ACC112 (cell line): ENCODE results near the gene PTPN7.
"Not testable (repeated sequence)": the region's sequence is repeated elsewhere in the genome, so short reads cannot be mapped to it uniquely, and the experiment has no call there.

Source experiments
- H2AFZ ChIP-seq: fragments of 200-600 bp; sonication (generic); one replicate; pipeline ENCODE4 v1.6.0; 2017; ENCODE audit warnings: antibody characterized with exemption, low read length; ENCODE audit not compliant: unreplicated experiment
- H3K27ac ChIP-seq: fragments of 200-600 bp; sonication (generic); 2 replicates; pipeline ENCODE4 v1.5.1; 2014; ENCODE audit warnings: low read depth, mild to moderate bottlenecking, antibody characterized with exemption, low read length, moderate library complexity
- H3K27me3 ChIP-seq: fragments of 200-600 bp; sonication (generic); 2 replicates; pipeline ENCODE4 v1.6.1; 2014; ENCODE audit warnings: mild to moderate bottlenecking, antibody characterized with exemption, low read length, moderate library complexity, mixed read lengths; ENCODE audit not compliant: insufficient read depth
- H3K36me3 ChIP-seq: fragments of 200-600 bp; sonication (generic); 2 replicates; pipeline ENCODE4 v1.6.1; 2016; ENCODE audit warnings: mild to moderate bottlenecking, antibody characterized with exemption, low read length, moderate library complexity, mixed read lengths; ENCODE audit not compliant: insufficient read depth
- H3K4me1 ChIP-seq: fragments of 200-600 bp; sonication (generic); one replicate; pipeline ENCODE4 v1.6.1; 2016; ENCODE audit warnings: low read length, mixed read lengths; ENCODE audit not compliant: insufficient read depth, unreplicated experiment, control insufficient read depth
- H3K4me3 ChIP-seq: fragments of 200-600 bp; sonication (generic); 2 replicates; pipeline ENCODE4 v1.5.1; 2014; ENCODE audit warnings: mild to moderate bottlenecking, low read depth, low read length
- H3K79me2 ChIP-seq: fragments of 200-600 bp; sonication (generic); one replicate; pipeline ENCODE4 v1.6.0; 2016; ENCODE audit warnings: low read length; ENCODE audit not compliant: control insufficient read depth, unreplicated experiment, insufficient read depth

PTPN7 gene

GRCh38 chr1:202200112-202200548 is 39.7 kb upstream of the PTPN7 start:
- Histone ChIP-seq H3K79me2 (no peaks in the 10 kb centered on the region), H3K27me3 (peaks cover 32% of the 10 kb centered on the region), H3K27ac (no peak overlapping the region), H2AFZ (no peak overlapping the region), H3K4me3 (no peak overlapping the region), H3K36me3 (no peaks in the 10 kb centered on the region), H3K4me1 (peaks cover 7% of the 10 kb centered on the region)

DNA sequence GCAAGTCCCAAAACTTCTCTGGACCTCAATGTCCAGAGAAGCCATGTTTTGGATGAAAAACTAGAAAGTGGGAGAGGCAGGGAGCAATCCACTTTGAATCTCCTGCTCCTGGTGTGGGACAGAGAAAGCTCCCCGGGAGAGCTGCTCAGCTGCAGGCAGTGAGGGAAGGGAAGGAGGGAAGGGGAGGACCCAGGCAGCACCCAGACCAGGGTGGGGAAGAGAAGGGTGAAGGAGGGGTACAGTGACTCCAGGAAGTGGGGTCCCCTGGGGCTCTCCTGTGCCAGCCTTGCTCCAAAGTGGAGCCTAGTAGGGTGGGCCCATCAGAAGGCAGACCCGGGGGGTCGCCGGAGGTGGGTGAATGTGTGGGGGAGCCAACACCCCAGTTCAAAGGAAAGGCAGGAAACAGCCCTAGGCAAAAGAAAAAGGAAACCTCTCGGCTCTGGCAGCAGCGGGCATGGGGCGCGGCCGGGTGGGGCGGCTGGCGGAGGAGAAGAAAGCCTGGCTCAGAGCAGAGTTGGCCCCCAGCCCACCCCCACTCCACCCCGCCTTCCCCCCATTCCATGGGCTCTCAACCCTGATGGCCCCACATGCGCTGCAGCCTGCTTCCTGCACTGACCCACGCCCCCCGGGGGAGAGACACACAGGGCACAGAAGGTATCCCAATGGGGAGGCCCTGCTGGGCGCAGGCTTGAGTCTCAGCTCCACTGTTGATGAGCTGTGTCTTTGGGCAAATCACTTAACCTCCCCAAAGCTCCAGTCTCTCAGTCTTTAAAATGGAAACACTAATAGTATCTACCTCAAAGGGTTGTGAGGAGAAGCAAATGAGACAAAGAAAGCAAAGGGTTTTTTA is 38.9 kb upstream of the PTPN7 start:
- no peak overlapping the region for H3K27ac ChIP-seq
- no peaks in the 10 kb centered on the region for H3K79me2 ChIP-seq
- peaks cover 7% of the 10 kb centered on the region for H3K4me1 ChIP-seq
- no peaks in the 10 kb centered on the region for H3K36me3 ChIP-seq
- no peak overlapping the region for H3K4me3 ChIP-seq
- H2AFZ ChIP-seq: no peak overlapping the region
- peaks cover 40% of the 10 kb centered on the region for H3K27me3 ChIP-seq

DNA sequence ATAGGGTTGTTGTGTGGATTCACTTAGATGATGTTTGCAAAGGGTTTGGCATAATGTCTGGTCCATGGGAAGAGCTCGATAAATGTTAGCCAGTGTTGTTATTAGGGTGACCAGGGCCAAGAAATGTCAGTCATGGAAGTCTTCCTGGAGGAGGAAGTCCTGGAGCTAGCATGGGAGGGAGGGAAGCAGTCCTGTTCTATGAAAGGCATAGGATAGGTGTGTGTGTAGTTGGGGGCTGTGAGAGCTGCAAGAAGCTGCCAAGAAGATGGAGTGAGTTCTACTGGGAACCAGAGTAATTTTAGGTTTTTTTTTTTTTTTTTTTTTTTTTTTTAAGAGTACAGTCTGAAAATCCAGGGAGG is 37.9 kb upstream of the PTPN7 start:
- Histone ChIP-seq H3K36me3 (no peaks in the 10 kb centered on the region), H3K4me1 (peaks cover 7% of the 10 kb centered on the region), H3K27ac (no peak overlapping the region), H3K4me3 (no peak overlapping the region), H2AFZ (no peak overlapping the region), H3K27me3 (peaks cover 49% of the 10 kb centered on the region), H3K79me2 (no peaks in the 10 kb centered on the region)

DNA sequence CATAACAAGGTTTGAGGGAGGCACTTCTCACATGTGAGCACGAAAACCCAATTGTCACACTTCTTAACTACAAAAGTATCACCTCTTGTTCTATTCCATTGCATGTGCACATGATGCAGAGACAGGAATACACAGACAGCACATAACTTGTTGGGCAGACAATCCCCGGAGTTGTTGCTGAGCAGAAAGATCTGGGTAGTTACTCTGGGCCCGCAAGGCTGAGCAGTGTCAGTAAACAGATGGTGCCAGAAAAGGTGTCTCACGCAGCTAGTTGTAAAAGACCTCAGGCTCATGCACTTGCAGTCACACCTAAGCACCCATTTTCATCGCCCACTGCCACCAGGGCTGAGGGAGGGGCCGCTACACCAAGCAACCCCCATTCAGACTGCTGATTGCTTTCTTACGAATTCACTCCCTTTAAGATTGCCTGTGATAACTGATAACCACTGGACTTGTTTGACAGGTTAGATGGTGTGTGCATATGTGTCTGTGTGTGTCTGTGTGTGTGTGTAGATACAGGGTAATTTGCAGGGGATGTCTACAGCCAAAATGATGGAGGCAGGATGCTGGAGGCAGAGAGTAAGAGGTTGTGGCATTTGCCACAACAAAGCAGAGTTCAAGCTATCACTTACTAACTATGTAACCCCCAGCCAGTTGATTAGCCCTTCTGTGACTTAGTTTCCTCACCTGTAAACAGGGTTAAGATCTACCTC is 37.4 kb upstream of the PTPN7 start:
- H3K79me2 ChIP-seq: no peaks in the 10 kb centered on the region
- no peak overlapping the region for H3K4me3 ChIP-seq
- peaks cover 7% of the 10 kb centered on the region for H3K4me1 ChIP-seq
- no peaks in the 10 kb centered on the region for H3K36me3 ChIP-seq
- peaks cover 54% of the 10 kb centered on the region for H3K27me3 ChIP-seq
- H3K27ac ChIP-seq: no peak overlapping the region
- H2AFZ ChIP-seq: no peak overlapping the region

DNA sequence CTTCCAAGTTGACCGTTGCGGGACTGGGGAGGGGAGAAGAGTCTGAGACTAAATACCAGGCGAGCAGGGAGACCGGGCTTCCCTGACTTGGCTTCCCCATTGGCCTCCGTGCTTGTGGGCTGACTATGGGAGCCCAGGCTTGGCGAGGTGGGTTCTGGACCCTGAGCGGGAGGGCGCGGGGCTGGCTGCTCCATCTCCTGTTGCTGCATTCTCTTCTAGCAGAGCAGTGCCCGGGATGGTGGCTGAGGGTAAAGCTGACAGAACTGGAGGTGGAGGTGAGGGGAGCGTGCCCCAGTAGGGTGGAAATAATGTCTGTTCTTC is 33.9 kb upstream of the PTPN7 start:
- no peak overlapping the region for H3K4me3 ChIP-seq
- H3K27me3 ChIP-seq: peaks cover 50% of the 10 kb centered on the region

GRCh38 chr1:202193614-202194327 is 33.4 kb upstream of the PTPN7 start, which contains the start of gene LGR6:
LGR6 (plus strand) TSS chr1:202193799; CDS start chr1:202193990, 191 bp downstream.
- Histone ChIP-seq H3K27me3 (peaks cover 50% of the 10 kb centered on the region), H3K4me1 (no peaks in the 10 kb centered on the region), H3K36me3 (no peaks in the 10 kb centered on the region), H3K4me3 (peak within 1 kb of the TSS; percentile 47), H3K27ac (no peak within 1 kb of the TSS), H3K79me2 (no peaks in the 10 kb centered on the region), H2AFZ (no peak within 1 kb of the TSS)

More for the DNA sequence above, 33.9 kb upstream of the PTPN7 start:
- H3K27ac ChIP-seq: no peak overlapping the region
- no peaks in the 10 kb centered on the region for H3K79me2 ChIP-seq
- H3K4me1 ChIP-seq: no peaks in the 10 kb centered on the region
- no peaks in the 10 kb centered on the region for H3K36me3 ChIP-seq
- no peak overlapping the region for H2AFZ ChIP-seq

DNA sequence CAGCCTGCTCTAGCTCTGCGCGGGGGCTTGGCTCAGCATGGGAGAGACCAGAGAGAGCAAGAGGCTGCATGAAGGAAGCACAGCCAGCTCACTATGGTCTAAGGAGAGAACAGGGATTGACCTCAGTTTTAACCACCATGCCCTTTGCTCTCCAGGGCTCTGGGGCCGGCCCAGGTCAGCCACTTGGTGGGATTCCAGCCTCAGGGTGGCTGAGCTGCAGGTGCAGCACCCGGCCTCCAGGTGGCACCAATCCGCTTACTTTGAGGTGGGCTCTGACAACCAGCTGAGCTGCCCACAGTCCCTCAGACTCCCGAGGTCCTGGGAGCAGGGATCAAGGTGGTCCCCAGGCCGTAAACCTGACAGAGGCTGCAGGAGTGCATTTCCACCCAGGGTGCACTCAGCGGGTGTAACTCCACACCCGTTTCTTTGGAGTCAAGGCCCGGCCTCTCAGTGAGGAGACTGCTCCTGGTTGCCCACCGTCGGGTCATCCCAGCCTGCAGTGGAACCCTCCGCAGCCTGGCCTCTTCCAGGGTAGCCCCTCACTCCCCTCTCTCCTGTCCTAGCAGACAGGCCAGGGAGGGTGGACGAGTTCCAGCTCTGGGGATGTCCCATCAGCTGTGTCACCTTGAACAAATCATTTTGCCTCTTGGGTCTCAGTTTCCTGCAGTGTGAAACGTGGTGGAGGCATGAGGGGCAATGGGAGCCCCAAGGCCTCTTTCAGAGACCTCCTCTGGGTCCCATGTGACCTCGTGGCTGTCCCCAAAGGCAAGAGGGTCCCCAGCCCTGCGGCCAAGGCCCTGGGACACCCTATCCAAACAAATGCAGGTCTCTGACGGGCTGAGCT is 32.6 kb upstream of the PTPN7 start:
- Histone ChIP-seq H2AFZ (no peak overlapping the region), H3K27me3 (peaks cover 50% of the 10 kb centered on the region), H3K27ac (no peak overlapping the region), H3K36me3 (no peaks in the 10 kb centered on the region), H3K4me3 (peak overlapping the region; percentile 47; the same call in 1 of the 2 replicates), H3K79me2 (no peaks in the 10 kb centered on the region), H3K4me1 (no peaks in the 10 kb centered on the region)

- H3K27ac ChIP-seq, H3K36me3 ChIP-seq, H3K4me1 ChIP-seq, H3K4me3 ChIP-seq, H2AFZ ChIP-seq, H3K79me2 ChIP-seq: not testable (repeated sequence)
- peaks cover 35% of the 10 kb centered on the region for H3K27me3 ChIP-seq
Observed at GRCh38 chr1:202191391-202191790, 31.0 kb upstream of the PTPN7 start.

DNA sequence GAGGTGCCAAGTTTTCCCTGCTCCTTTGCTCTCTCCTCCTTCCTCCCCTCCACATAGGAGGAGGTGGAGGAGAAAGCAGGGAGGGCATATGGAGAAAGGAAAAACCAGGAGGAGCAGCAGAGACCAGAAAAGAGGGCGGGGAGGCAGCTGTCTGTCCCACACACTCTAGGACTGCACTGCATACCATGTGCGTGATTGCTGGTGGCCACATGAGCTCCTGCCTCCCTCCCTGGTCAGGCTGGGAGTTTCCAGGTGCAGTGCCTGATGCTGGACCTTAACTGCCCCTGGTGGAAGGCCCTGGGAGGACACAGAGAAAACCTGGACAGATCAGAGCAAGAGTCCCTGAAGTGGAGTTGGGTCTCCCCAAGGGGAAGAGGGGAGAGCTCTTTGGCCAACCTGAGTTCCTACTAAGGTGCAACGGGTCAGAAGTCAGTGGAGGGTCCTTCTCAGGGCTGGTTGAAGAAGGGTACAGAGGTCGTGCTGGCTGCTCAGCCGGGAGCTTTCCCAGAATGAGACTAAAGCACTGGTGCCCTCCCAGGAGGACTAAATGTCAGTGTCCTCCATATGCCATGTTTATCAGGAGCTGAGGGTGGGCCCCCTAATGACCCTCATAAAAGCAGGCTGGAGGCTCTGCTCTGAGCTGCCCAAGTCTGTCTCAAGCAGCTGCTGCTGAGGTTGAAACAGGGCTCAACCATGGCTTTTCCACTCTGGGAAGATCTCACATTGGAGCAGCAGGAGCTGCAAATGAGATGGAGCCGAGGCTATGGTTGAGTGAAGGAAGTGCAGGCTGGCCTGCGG is 29.7 kb upstream of the PTPN7 start:
- no peaks in the 10 kb centered on the region for H3K36me3 ChIP-seq
- peaks cover 22% of the 10 kb centered on the region for H3K27me3 ChIP-seq
- H3K4me1 ChIP-seq: peaks cover 3% of the 10 kb centered on the region
- no peak overlapping the region for H2AFZ ChIP-seq
- no peaks in the 10 kb centered on the region for H3K79me2 ChIP-seq
- no peak overlapping the region for H3K4me3 ChIP-seq
- no peak overlapping the region for H3K27ac ChIP-seq
